Caco-2 (cell line): ENCODE data around the gene KMT5B. TPM values are rescaled to one million over a fixed set of nuclear protein-coding genes. Genes with fewer than 3 reads are reported as not detected.

Experiments
- BruUV-seq: library from RNA; stranded (reverse); fragments of 400-500 nt; replicated peaks from 2 replicates; lab custom pipeline; 2021; lab: Mats Ljungman, UMichigan
- CTCF ChIA-PET: fragments of 300-600 bp; sonication (Branson Sonifier 250); formaldehyde crosslinking; loops from one replicate; lab custom pipeline; 2022; ENCODE audit warnings: antibody characterized with exemption; lab: Charles Lee
- POLR2A ChIA-PET: fragments of 300-600 bp; sonication (Branson Sonifier 250); formaldehyde crosslinking; loops from one replicate; lab custom pipeline; 2022; ENCODE audit warnings: antibody characterized with exemption; lab: Charles Lee
- DNase-seq, 2 experiments: peaks; one replicate each; pipeline versions ENCODE4 v3.0.0 to v3.0.0-alpha.2; 2020 to 2022
- H3K27me3 ChIP-seq: replicated peaks from 2 replicates; pipeline ENCODE4 v1.6.0; 2011; ENCODE audit warnings: low read length; ENCODE audit not compliant: control insufficient read depth, insufficient read depth
- H3K36me3 ChIP-seq: 2 replicates; pipeline ENCODE4 v1.5.1; 2011; ENCODE audit warnings: low read length; ENCODE audit not compliant: control insufficient read depth, insufficient read depth
- H3K4me1 ChIP-seq: fragments of 250-450 bp; sonication (Bioruptor Pico); 2 replicates; pipeline ENCODE4 v1.5.1; 2020; ENCODE audit warnings: mild to moderate bottlenecking
- H3K4me3 ChIP-seq: 2 replicates; pipeline ENCODE4 v1.5.1; 2011; ENCODE audit warnings: low read depth, mild to moderate bottlenecking, control low read depth, low read length
- H3K9me3 ChIP-seq: fragments of 250-450 bp; sonication (Bioruptor Pico); 2 replicates; pipeline ENCODE4 v1.5.1; 2020; ENCODE audit warnings: mild to moderate bottlenecking, moderate library complexity
- H3K27ac Mint-ChIP-seq: one replicate; pipeline ENCODE4 v1.8.0; 2022; ENCODE audit warnings: mixed read lengths; ENCODE audit not compliant: unreplicated experiment
- H3K27me3 Mint-ChIP-seq: one replicate; pipeline ENCODE4 v1.8.0; 2022; ENCODE audit warnings: mixed read lengths; ENCODE audit not compliant: insufficient read depth, unreplicated experiment
- H3K36me3 Mint-ChIP-seq: one replicate; pipeline ENCODE4 v1.8.0; 2022; ENCODE audit warnings: mild to moderate bottlenecking, mixed read lengths; ENCODE audit not compliant: insufficient read depth, unreplicated experiment
- H3K4me1 Mint-ChIP-seq: one replicate; pipeline ENCODE4 v1.8.0; 2022; ENCODE audit warnings: low read depth, mixed read lengths; ENCODE audit not compliant: unreplicated experiment
- H3K4me3 Mint-ChIP-seq: one replicate; pipeline ENCODE4 v1.8.0; 2022; ENCODE audit warnings: mild to moderate bottlenecking, moderate library complexity, mixed read lengths; ENCODE audit not compliant: unreplicated experiment
- H3K9me3 Mint-ChIP-seq: one replicate; pipeline ENCODE4 v1.8.0; 2022; ENCODE audit warnings: mixed read lengths; ENCODE audit not compliant: unreplicated experiment
- CTCF ChIP-seq, 2 experiments: fragments of 200-600 bp in 1 of 2; IDR thresholded peaks; 1 replicate in 1 of 2; 2 replicates in 1 of 2; pipeline versions ENCODE4 v1.5.1 to v1.8.0; 2011 to 2022; ENCODE audit warnings: antibody characterized with exemption in 1 of 2, control low read depth in 1 of 2, inconsistent platforms in 1 of 2, low read depth in 1 of 2, low read length in 1 of 2, mild to moderate bottlenecking in 1 of 2, moderate library complexity in 1 of 2; ENCODE audit not compliant: insufficient read depth in 1 of 2, severe bottlenecking in 1 of 2, unreplicated experiment in 1 of 2
- intact Hi-C: fragments of 100-400 bp; cut with micrococcal nuclease; formaldehyde crosslinking; loops from one replicate; pipeline ENCODE4 v1.10.0; 2022; ENCODE audit not compliant: unreplicated experiment
- total RNA-seq: library from RNA; stranded (reverse); gene quantifications from 2 replicates; pipeline ENCODE4 v1.2.3, GENCODE V29; 2022

Gene KMT5B
- total RNA-seq, 1 experiment from 2014 or later = 91.2 TPM

DNA sequence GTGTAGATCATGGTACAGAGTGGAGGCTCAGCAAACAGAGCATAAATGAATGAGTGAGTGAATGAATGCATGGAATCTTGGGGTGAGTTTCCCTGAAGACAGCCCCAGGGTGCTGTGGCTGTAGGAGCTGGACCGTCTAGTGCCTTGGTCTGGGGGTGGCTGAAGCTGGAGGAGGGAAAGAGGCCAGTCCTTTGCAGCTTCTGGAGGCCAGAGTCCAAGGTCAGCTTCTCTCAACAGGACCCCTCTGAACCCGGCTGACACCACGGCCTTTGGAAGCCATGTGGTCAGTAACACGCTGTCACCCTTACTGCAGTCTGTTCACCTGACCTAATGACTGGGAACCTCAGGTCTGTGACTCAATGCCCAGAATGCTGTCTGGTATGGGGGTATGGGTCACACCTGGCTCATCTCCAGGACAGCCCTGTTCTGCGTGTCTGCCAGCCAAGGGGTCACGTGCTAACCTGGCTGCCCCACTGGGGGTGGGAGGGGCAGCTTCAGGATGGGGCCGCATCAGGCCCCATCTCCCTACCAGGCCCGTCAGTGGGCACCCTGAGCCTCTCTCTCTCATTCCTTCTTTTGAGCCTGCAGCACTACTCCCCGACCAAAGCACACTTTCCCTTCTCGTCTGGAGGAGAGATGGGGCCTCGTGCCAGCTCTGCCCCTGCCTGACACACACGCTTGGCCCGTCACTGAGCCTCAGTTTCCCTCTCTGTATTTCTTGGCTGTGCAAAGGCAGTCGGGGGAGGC lies 67.8 kb downstream of the KMT5B start:
- H3K4me3 Mint-ChIP-seq = no peak overlapping the region
- CTCF ChIA-PET = no interaction called here
- Histone ChIP-seq H3K4me3 (no peak overlapping the region), H3K36me3 (no peaks in the 10 kb centered on the region), H3K27me3 (no peaks in the 10 kb centered on the region), H3K4me1 (peaks cover 40% of the 10 kb centered on the region), H3K9me3 (no peaks in the 10 kb centered on the region)
- DNase-seq = peak in 1 of 2 experiments; percentile 53
- no peak for TF ChIP-seq CTCF (IDR thresholded peaks at IDR 0.05; ENCODE audit: insufficient read depth in 1 of 2, low read depth in 1 of 2, low read length in 1 of 2, severe bottlenecking in 1 of 2, unreplicated experiment in 1 of 2)
- H3K27ac Mint-ChIP-seq = peak overlapping the region; percentile 75
- H3K36me3 Mint-ChIP-seq = no peaks in the 10 kb centered on the region
- no peaks in the 10 kb centered on the region for H3K9me3 Mint-ChIP-seq
- peaks cover 26% of the 10 kb centered on the region for H3K4me1 Mint-ChIP-seq
- POLR2A ChIA-PET = no interaction called here
- intact Hi-C loops = loop anchor here (5.0 kb wide), 1 partner anchor 38 kb away; no protein-coding TSS in a partner anchor
- no peaks in the 10 kb centered on the region for H3K27me3 Mint-ChIP-seq
- BruUV-seq = no TSS peak

DNA sequence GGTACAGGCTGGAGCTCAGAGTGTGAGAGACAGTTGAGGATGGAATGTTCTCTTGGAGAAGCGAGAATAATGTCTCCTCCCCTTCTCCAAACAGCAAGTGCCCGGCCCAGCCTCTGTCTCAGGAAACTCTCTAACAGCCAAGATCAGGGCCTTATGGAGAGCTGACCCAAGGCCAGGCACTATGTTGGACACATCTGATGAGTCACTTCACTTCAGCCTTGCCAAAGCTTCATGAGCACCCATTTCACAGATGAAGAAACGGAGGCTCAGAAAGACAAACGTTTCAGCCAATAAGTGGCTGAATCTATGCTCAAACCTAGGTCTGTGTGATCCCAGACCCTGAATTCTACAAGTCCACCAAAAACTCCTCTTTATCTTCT lies 69.8 kb downstream of the KMT5B start:
- Mint-ChIP-seq H3K4me3 (no peak overlapping the region), H3K4me1 (peaks cover 29% of the 10 kb centered on the region), H3K36me3 (peaks cover 5% of the 10 kb centered on the region), H3K9me3 (no peaks in the 10 kb centered on the region), H3K27ac (no peak overlapping the region), H3K27me3 (no peaks in the 10 kb centered on the region)
- no peak for TF ChIP-seq CTCF (IDR thresholded peaks at IDR 0.05; ENCODE audit: insufficient read depth in 1 of 2, low read depth in 1 of 2, low read length in 1 of 2, severe bottlenecking in 1 of 2, unreplicated experiment in 1 of 2)
- Histone ChIP-seq H3K9me3 (no peaks in the 10 kb centered on the region), H3K4me3 (no peak overlapping the region), H3K27me3 (no peaks in the 10 kb centered on the region), H3K36me3 (no peaks in the 10 kb centered on the region), H3K4me1 (peaks cover 37% of the 10 kb centered on the region)
- POLR2A ChIA-PET = no interaction called here
- CTCF ChIA-PET = no interaction called here
- intact Hi-C loops = no loop called here
- no peak for DNase-seq
- no TSS peak for BruUV-seq

- Mint-ChIP-seq H3K4me1 (peaks cover 31% of the 10 kb centered on the region), H3K36me3 (peaks cover 11% of the 10 kb centered on the region), H3K4me3 (no peak overlapping the region), H3K27me3 (no peaks in the 10 kb centered on the region), H3K27ac (no peak overlapping the region), H3K9me3 (no peaks in the 10 kb centered on the region)
- intact Hi-C loops = no loop called here
- Histone ChIP-seq H3K36me3 (no peaks in the 10 kb centered on the region), H3K27me3 (no peaks in the 10 kb centered on the region), H3K4me1 (peaks cover 36% of the 10 kb centered on the region), H3K4me3 (no peak overlapping the region), H3K9me3 (no peaks in the 10 kb centered on the region)
- no TSS peak for BruUV-seq
- peak in 1 of 2 experiments; percentile 37 for DNase-seq
- TF ChIP-seq CTCF (IDR thresholded peaks at IDR 0.05; ENCODE audit: insufficient read depth in 1 of 2, low read depth in 1 of 2, low read length in 1 of 2, severe bottlenecking in 1 of 2, unreplicated experiment in 1 of 2) = no peak
- CTCF ChIA-PET = no interaction called here
- POLR2A ChIA-PET = no interaction called here
Measured at GRCh38 chr11:68142441-68143309, 70.4 kb downstream of the KMT5B start.
